ENCODE data around the gene UBE2V1. TPM values are rescaled to one million over a fixed set of nuclear protein-coding genes. Genes with fewer than 3 reads are reported as not detected.
"Not testable (repeated sequence)": the region's sequence is repeated elsewhere in the genome, so short reads cannot be mapped to it uniquely, and the experiment has no call there.

The UBE2V1 gene
- total RNA-seq, 2 experiments from 2014 or later = 57.3 to 143 TPM

DNA sequence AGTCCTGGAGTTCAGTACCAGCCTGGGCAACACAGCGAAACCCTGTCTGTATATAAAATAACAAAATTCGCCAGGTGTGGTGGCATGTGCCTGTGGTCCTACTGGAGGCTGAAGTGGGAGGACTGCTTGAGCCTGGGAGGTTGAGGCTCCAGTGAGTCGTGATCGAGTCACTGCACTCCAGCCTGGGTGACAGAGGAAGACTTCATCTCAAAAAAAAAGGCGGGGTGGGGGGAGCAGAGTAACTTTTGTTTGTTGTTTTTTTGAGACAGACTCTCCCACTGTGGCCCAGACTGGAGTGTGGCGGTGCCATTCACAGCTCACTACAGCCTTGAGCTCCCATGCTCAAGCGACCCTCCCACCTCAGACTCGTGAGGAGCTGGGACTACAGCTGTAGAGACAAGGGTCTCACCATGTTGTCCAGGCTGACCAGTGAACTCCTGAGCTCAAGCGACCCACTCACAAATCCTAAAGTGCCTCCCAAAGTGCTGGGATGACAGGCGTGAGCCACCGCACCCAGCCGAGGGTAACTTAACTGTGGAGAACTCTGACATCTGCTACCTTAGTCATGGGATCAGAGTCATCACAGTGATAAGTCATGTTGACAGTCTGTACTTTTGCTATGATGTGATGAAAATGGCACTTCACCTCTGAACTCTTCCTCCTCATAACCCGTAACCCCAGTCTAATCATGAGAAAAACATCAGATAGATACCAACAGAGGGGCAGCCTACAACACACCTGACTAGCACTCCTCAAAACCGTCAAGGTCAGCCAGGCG is 24.1 kb upstream of the UBE2V1 start:
- no peaks in the 10 kb centered on the region for H3K4me1 ChIP-seq (ENCODE audit: insufficient read depth, low read length, poor library complexity, severe bottlenecking)
- intact Hi-C loops (cut with micrococcal nuclease; ENCODE audit: unreplicated experiment) = no loop called here
- H3K9me3 ChIP-seq (ENCODE audit: low read length) = no peaks in the 10 kb centered on the region
- ChIA-PET CTCF (ENCODE audit: unreplicated experiment) (no interaction called here), POLR2A (interaction anchor here (0.6 kb wide), 1 partner anchor 219 kb away, joined by 3 read pairs; no protein-coding TSS in a partner anchor)
- no peak overlapping the region for H2AFZ ChIP-seq (ENCODE audit: low read length)
- peaks cover 15% of the 10 kb centered on the region; the same call in 1 of the 2 replicates for H3K36me3 ChIP-seq (ENCODE audit: insufficient read depth, low read length)
- TF ChIP-seq EZH2phosphoT487 (IDR thresholded peaks at IDR 0.05; ENCODE audit: borderline replicate concordance, low read depth, low read length) (no peak), CTCF (conservative IDR thresholded peaks at IDR 0.05; ENCODE audit: low read length) (no peak)
- H3K27ac ChIP-seq (ENCODE audit: low read depth, low read length, poor library complexity, severe bottlenecking) = no peak overlapping the region
- no peak for DNase-seq (ENCODE audit: low spot score)
- H3K79me2 ChIP-seq (ENCODE audit: insufficient read depth, low read depth, low read length) = no peaks in the 10 kb centered on the region
- no peak overlapping the region for H3K4me3 ChIP-seq (ENCODE audit: low read depth, low read length, poor library complexity, severe bottlenecking)
- no peaks in the 10 kb centered on the region for H4K20me1 ChIP-seq (ENCODE audit: insufficient read depth, low read length)
- no peaks in the 10 kb centered on the region for H3K9me2 ChIP-seq (ENCODE audit: insufficient read depth, low read length)
- H3K4me2 ChIP-seq (ENCODE audit: low read length) = no peak overlapping the region
- BruUV-seq (replicated peaks) = no TSS peak

DNA sequence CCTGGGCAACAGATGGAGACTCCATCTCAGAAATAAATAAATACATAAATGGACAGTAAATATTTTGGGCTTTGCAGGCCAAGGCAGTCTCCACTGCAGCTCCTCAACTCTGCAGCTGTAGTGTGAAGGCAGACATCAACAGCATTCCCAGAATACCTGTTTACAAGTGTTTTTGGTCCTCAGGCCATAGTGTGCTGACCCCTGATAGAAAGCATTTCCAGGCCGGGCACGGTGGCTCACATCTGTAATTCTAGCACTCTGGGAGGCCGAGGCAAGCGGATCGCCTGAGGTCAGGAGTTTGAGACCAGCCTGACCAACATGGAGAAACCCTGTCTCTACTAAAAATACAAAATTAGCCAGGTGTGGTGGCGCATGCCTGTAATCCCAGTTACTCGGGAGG is 22.2 kb upstream of the UBE2V1 start:
- H3K79me2 ChIP-seq (ENCODE audit: insufficient read depth, low read depth, low read length); H3K4me3 ChIP-seq (ENCODE audit: low read depth, low read length, poor library complexity, severe bottlenecking); H4K20me1 ChIP-seq (ENCODE audit: insufficient read depth, low read length); H3K27ac ChIP-seq (ENCODE audit: low read depth, low read length, poor library complexity, severe bottlenecking); intact Hi-C loops (cut with micrococcal nuclease; ENCODE audit: unreplicated experiment); H2AFZ ChIP-seq (ENCODE audit: low read length); H3K9me2 ChIP-seq (ENCODE audit: insufficient read depth, low read length); BruUV-seq (replicated peaks); DNase-seq (ENCODE audit: low spot score); POLR2A ChIA-PET; H3K9me3 ChIP-seq (ENCODE audit: low read length); H3K4me2 ChIP-seq (ENCODE audit: low read length); H3K4me1 ChIP-seq (ENCODE audit: insufficient read depth, low read length, poor library complexity, severe bottlenecking); CTCF ChIA-PET (ENCODE audit: unreplicated experiment): not testable (repeated sequence)
- H3K36me3 ChIP-seq (ENCODE audit: insufficient read depth, low read length) = peaks cover 18% of the 10 kb centered on the region

DNA sequence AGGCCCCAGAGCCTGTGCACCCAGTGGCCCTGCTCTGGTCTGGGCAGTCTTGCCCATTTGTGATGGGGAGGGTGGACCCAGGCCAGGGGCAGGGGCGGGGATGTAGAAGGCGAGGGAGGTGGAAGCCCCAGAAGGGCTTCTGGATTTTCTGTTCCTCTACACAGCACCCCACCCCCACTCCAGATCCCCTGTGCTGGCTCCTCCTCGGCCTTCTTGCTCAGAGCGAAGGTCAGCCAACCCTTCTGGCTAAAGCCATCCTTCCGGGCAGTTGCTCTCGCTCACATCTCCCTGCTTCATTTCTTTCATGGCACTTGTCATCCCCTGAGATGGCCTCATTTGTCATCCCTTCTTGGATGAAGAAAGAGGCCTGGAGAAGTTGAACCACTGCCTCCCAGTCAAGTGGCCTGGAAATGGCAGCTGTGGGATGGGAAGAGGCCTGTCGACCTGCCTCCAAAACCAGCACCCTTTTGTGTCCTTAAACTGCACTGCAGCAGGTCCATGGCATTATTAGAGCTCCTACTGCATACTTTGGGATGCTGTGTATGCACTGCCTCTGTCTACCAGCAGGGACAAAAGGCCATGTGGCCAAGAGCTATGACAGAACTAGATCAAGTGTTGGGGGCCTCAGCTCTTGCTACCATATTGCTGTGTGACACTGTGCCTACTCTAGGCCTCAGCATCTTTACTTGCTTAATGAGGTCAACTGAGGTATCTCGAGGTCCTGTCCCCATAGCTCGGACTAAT is 20.7 kb upstream of the UBE2V1 start:
- H3K79me2 ChIP-seq (ENCODE audit: insufficient read depth, low read depth, low read length) = no peaks in the 10 kb centered on the region
- H3K36me3 ChIP-seq (ENCODE audit: insufficient read depth, low read length) = peaks cover 21% of the 10 kb centered on the region
- H3K4me2 ChIP-seq (ENCODE audit: low read length) = no peak overlapping the region
- POLR2A ChIA-PET = interaction anchor here (1.3 kb wide), 1 partner anchor 12 kb away, joined by 4 read pairs; no protein-coding TSS in a partner anchor
- no peaks in the 10 kb centered on the region for H3K9me2 ChIP-seq (ENCODE audit: insufficient read depth, low read length)
- BruUV-seq (replicated peaks) = no TSS peak
- no peaks in the 10 kb centered on the region for H3K9me3 ChIP-seq (ENCODE audit: low read length)
- H3K4me1 ChIP-seq (ENCODE audit: insufficient read depth, low read length, poor library complexity, severe bottlenecking) = no peaks in the 10 kb centered on the region
- H2AFZ ChIP-seq (ENCODE audit: low read length) = no peak overlapping the region
- no peak for DNase-seq (ENCODE audit: low spot score)
- no peak overlapping the region for H3K4me3 ChIP-seq (ENCODE audit: low read depth, low read length, poor library complexity, severe bottlenecking)
- H3K27ac ChIP-seq (ENCODE audit: low read depth, low read length, poor library complexity, severe bottlenecking) = no peak overlapping the region
- no peaks in the 10 kb centered on the region for H4K20me1 ChIP-seq (ENCODE audit: insufficient read depth, low read length)
- intact Hi-C loops (cut with micrococcal nuclease; ENCODE audit: unreplicated experiment) = no loop called here
- TF ChIP-seq EZH2phosphoT487 (IDR thresholded peaks at IDR 0.05; ENCODE audit: borderline replicate concordance, low read depth, low read length) (no peak), CTCF (conservative IDR thresholded peaks at IDR 0.05; ENCODE audit: low read length) (0 out of 2 replicates have a peak, but pooled peaks have one; percentile 29)
- CTCF ChIA-PET (ENCODE audit: unreplicated experiment) = no interaction called here
